CD4-positive, alpha-beta T cell treated with Interleukin-21 for 1 hour (primary cell): ENCODE data around the gene PYCARD.
"Not testable (repeated sequence)": the region's sequence is repeated elsewhere in the genome, so short reads cannot be mapped to it uniquely, and the experiment has no call there.

Experiments used
- DNase-seq: peaks from one replicate; pipeline ENCODE4 v3.0.0-alpha.2; 2020

Gene PYCARD

DNA sequence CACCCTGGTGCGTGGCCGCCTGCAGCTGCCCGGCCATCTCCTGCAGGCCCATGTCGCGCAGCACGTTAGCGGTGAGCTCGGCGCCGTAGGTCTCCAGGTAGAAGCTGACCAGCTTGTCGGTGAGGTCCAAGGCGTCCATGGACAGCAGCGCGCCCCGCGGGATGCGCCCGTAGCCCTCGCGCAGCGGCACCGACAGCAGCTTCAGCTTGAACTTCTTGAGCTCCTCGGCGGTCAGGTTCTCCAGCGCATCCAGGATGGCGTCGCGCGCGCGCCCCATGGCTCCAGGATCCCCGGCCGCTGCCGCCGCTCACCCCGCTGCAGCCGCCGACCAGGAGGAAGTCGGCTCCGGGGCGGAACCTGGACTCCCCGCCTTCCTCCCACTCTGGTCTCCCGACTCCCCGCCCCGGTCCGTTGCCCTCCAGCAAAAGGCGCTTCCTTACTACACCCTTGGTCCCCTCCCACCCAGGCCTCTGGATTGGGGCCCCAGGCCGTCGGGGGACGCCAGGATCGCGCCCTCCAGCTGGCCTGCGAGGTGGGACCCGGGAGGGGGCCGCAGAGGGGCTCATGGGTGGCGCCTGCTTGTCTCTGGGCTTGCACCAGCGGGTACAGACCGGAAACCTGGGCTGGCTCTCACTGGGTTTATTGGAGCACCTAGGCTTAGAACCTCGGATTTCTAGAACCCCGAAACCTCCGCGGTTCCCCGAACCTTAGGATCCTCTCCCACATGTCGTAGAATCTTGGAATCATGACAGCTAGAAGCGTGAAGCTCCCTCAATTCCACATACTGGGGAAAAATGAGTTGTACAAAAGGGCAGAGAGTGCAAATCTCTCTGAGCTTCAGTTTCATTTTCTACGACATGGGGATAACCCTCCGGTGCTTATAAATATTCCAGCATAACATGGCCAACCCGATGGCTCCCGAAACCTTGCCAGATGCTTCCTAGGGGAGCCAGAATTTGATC lies at the start of gene PYCARD:
PYCARD (minus strand) TSS at position 347 of the 962 bp plus-strand sequence; CDS start at position 277, 70 bp downstream.
- DNase-seq: peak; percentile 32

DNA sequence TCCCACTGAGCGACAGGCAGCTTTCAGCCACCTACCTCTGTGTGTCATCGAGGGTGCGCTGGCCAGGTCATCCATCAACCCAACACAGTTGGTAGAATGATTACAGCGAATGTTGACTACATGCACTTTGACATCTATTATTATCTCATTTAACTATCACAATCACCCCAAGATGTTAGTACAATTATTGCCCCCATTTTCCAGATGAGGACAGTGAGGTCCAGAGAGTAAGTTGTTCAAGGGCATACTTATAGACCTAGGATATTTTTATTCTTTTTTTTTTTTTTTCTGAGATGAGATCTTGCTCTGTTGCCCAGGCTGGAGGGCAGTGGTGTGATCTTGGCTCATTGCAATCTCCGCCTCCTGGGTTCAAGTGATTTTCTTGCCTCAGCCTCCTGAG lies 48.9 kb upstream of the PYCARD start:
- DNase-seq: no peak

- DNase-seq: no peak
Observed at GRCh38 chr16:31250782-31251384, 48.3 kb upstream of the PYCARD start.

DNA sequence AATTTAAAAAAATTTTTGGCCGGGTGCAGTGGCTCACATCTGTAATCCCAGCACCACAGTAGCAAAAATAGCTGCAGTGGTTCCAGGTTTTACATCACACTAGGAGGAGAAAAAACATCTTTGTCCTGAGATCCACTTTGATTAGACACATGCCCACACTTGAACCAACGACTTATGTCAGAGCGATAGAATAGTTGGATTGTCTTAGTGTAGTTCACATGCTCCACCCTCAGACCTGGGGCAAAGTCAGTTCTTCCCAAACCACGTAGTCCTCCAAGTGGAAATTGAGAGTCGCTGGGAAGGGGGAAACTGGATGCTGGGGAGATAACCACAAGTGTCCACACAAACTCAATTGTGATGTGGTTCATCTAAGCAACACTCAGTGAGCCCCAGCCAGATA lies 45.8 kb upstream of the PYCARD start:
- no peak for DNase-seq

GRCh38 chr16:31246296-31246695 lies 43.7 kb upstream of the PYCARD start:
- no peak for DNase-seq

DNA sequence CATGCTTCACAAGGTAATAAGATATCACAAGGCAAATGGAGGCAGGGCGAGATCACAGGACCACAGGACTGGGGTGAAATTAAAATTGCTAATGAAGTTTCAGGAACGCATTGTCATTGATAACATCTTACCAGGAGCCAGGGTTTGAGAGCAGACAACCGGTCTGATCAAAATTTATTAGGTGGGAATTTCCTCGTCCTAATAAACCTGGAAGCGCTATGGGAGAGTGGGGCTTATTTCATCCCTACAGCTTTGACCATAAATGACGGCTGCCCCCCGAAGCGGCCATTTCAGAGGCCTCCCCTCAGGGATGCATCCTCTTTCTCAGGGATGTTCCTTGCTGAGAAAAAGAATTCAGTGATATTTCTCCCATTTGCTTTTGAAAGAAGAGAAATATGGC lies 43.0 kb upstream of the PYCARD start:
- DNase-seq: not testable (repeated sequence)

DNA sequence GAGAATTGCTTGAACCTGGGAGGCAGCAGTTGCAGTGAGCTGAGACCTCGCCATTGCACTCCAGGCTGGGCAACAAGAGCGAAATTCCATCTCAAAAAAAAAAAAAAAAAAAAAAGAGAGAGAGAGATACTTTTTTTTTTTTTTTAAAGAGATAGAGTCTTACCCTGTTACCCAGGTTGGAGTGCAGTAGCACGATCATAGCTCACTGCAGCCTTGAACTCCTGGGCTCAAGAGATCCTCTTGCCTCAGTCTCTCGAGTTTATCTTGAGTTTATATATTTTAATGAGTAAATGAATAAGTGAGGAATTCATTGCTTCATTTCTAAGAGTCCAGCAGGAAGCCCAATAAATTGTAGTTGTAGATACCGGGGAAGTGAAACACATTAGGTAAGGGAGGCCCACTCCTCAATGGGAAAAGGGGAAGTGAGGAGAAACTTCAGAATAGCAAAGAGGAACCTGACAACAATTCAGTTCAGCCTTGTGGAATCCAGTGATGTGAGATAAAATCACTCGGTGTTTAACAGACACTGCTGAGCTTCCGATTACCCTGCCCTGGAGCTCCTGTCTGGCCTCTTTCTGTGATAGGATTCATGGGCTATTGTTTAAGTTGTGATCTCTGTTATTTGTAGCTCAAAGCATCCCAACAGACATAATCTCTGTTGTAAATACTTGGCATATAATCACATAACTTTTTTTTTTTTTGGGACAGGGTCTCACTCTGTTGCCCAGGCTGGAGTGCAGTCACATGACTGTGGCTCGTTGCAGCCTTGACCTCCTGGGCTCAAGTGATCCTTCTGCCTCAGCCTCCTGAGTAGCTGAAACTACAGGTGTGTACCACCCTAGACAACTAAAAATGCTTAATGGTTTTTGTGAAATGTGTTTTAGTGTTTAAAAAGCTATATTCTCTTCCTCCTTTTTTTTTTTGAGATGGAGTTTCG lies 41.4 kb upstream of the PYCARD start:
- peak; percentile 17 for DNase-seq

DNA sequence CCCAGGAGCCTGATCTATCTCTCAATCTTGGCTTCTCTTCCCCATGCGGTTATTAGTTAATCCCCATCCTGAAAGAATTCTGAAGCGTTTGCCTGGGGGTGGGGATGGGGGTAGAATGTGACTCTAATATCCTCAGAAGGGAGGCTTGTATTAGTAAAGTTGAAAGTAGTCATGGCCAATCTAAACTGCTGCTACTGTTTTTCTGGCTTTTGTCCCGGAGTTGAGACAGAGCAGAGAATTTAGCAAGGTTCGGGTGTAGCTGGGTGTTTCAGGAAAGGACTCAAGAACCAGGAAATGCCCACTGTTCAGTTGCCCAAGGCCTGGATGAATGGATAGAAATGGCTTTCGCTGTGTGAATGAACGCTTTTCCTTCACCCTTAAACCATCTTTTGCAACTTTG lies 39.6 kb upstream of the PYCARD start:
- DNase-seq: no peak

DNA sequence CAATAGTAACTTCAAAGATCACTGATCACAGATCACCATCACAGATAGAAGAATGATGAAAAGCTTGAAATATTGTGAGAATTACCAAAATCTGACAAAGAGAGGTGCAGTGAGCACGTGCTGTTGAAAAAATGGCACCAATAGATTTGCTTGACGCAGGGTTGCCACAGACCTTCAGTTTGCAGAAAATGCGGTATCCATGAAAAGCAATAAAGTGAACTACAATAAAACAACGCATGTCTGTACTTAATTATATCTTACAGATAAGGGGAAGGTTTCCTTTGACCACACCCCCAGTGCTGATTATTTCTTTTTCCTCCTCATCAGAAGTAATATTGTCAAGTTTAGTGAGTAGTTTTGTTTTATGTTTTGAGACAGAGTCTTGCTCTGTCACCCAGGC lies 35.5 kb upstream of the PYCARD start:
- no peak for DNase-seq

- no peak for DNase-seq
Observed at GRCh38 chr16:31229501-31229900, 26.9 kb upstream of the PYCARD start.

GRCh38 chr16:31228206-31228605 lies 25.6 kb upstream of the PYCARD start:
- DNase-seq: no peak

GRCh38 chr16:31225193-31225592 lies 22.6 kb upstream of the PYCARD start:
- DNase-seq: no peak

DNA sequence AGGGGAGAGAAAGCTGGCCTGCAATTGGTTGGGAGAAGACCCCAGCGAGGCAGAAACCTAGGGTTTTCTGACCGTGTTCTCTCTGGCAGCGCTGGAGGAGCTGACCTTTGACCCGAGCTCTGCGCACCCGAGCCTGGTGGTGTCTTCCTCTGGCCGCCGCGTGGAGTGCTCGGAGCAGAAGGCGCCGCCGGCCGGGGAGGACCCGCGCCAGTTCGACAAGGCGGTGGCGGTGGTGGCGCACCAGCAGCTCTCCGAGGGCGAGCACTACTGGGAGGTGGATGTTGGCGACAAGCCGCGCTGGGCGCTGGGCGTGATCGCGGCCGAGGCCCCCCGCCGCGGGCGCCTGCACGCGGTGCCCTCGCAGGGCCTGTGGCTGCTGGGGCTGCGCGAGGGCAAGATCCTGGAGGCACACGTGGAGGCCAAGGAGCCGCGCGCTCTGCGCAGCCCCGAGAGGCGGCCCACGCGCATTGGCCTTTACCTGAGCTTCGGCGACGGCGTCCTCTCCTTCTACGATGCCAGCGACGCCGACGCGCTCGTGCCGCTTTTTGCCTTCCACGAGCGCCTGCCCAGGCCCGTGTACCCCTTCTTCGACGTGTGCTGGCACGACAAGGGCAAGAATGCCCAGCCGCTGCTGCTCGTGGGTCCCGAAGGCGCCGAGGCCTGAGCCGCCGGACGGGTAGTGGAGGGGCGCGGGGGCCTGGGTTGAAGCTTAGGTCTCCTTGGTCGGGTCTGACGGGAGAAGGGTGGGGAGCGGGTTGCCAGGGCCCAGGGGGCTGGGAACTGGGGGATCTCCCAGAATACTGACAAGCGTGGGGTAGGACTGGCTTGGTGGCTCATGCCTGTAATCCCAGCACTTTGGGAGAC lies 21.8 kb upstream of the PYCARD start:
- no peak for DNase-seq

GRCh38 chr16:31223044-31223443 lies 20.5 kb upstream of the PYCARD start:
- no peak for DNase-seq

- DNase-seq: no peak
Observed at GRCh38 chr16:31221357-31222160, 19.0 kb upstream of the PYCARD start.

GRCh38 chr16:31219154-31219741 lies 16.7 kb upstream of the PYCARD start:
- DNase-seq: no peak

- no peak for DNase-seq
Observed at GRCh38 chr16:31217136-31217530, 14.6 kb upstream of the PYCARD start.

- no peak for DNase-seq
Observed at GRCh38 chr16:31216422-31217135, 14.0 kb upstream of the PYCARD start, which contains the start of gene PYDC1. Gene PYDC1 (minus strand): TSS chr16:31217135. CDS start chr16:31217028, 107 bp downstream.

GRCh38 chr16:31215287-31216162 lies 13.0 kb upstream of the PYCARD start:
- DNase-seq: no peak
